Inferior parietal cortex (tissue), 1 donor: ENCODE results near the gene SORCS2.

Experiments
- DNase-seq: peaks from one replicate; pipeline ENCODE4 v3.0.0-alpha.2; 2016; ENCODE audit errors: extremely low spot score

Gene SORCS2

GRCh38 chr4:7708238-7708637 is 515.9 kb downstream of the SORCS2 start:
- no peak for DNase-seq

GRCh38 chr4:7708981-7709380 is 516.6 kb downstream of the SORCS2 start:
- no peak for DNase-seq

GRCh38 chr4:7709431-7709830 is 517.1 kb downstream of the SORCS2 start:
- no peak for DNase-seq

GRCh38 chr4:7710126-7710525 is 517.8 kb downstream of the SORCS2 start:
- no peak for DNase-seq

- no peak for DNase-seq
Observed at GRCh38 chr4:7710576-7711306, 518.4 kb downstream of the SORCS2 start.

GRCh38 chr4:7711307-7711963 is 519.1 kb downstream of the SORCS2 start:
- DNase-seq = no peak

- DNase-seq = no peak
Observed at GRCh38 chr4:7712021-7712671, 519.8 kb downstream of the SORCS2 start.

GRCh38 chr4:7713757-7714156 is 521.4 kb downstream of the SORCS2 start:
- no peak for DNase-seq

GRCh38 chr4:7714176-7714575 is 521.8 kb downstream of the SORCS2 start:
- no peak for DNase-seq

GRCh38 chr4:7714738-7715137 is 522.4 kb downstream of the SORCS2 start:
- DNase-seq = no peak

- DNase-seq = no peak
Observed at GRCh38 chr4:7715271-7716009, 523.1 kb downstream of the SORCS2 start.

- no peak for DNase-seq
Observed at GRCh38 chr4:7716010-7716721, 523.8 kb downstream of the SORCS2 start.

- no peak for DNase-seq
Observed at GRCh38 chr4:7717161-7717560, 524.8 kb downstream of the SORCS2 start.

- no peak for DNase-seq
Observed at GRCh38 chr4:7717946-7718490, 525.7 kb downstream of the SORCS2 start.

- peak; percentile 75 for DNase-seq
Observed at GRCh38 chr4:7719354-7720174, 527.2 kb downstream of the SORCS2 start.

GRCh38 chr4:7721984-7722551 is 529.7 kb downstream of the SORCS2 start:
- no peak for DNase-seq

- no peak for DNase-seq
Observed at GRCh38 chr4:7722766-7723387, 530.5 kb downstream of the SORCS2 start.

- DNase-seq = no peak
Observed at GRCh38 chr4:7723625-7724024, 531.3 kb downstream of the SORCS2 start.

- no peak for DNase-seq
Observed at GRCh38 chr4:7725951-7726350, 533.6 kb downstream of the SORCS2 start.
